Rectal smooth muscle tissue (tissue), 1 donor: ENCODE measurements around the gene SLC9C1.

ENCODE experiments used
- H3K27ac ChIP-seq: one replicate; pipeline ENCODE4 v1.7.0; 2013; ENCODE audit warnings: low read depth, low read length, inconsistent platforms
- H3K27me3 ChIP-seq: one replicate; pipeline ENCODE4 v1.7.0; 2013; ENCODE audit warnings: low read length; ENCODE audit not compliant: control insufficient read depth, insufficient read depth
- H3K36me3 ChIP-seq: one replicate; pipeline ENCODE4 v1.7.0; 2013; ENCODE audit warnings: low read length; ENCODE audit not compliant: control insufficient read depth, insufficient read depth
- H3K4me1 ChIP-seq: one replicate; pipeline ENCODE4 v1.7.0; 2013; ENCODE audit warnings: low read length; ENCODE audit not compliant: control insufficient read depth, insufficient read depth
- H3K4me3 ChIP-seq: one replicate; pipeline ENCODE4 v1.7.0; 2013; ENCODE audit warnings: low read length
- H3K9ac ChIP-seq: one replicate; pipeline ENCODE4 v1.7.0; 2013; ENCODE audit warnings: low read length

Gene SLC9C1

DNA sequence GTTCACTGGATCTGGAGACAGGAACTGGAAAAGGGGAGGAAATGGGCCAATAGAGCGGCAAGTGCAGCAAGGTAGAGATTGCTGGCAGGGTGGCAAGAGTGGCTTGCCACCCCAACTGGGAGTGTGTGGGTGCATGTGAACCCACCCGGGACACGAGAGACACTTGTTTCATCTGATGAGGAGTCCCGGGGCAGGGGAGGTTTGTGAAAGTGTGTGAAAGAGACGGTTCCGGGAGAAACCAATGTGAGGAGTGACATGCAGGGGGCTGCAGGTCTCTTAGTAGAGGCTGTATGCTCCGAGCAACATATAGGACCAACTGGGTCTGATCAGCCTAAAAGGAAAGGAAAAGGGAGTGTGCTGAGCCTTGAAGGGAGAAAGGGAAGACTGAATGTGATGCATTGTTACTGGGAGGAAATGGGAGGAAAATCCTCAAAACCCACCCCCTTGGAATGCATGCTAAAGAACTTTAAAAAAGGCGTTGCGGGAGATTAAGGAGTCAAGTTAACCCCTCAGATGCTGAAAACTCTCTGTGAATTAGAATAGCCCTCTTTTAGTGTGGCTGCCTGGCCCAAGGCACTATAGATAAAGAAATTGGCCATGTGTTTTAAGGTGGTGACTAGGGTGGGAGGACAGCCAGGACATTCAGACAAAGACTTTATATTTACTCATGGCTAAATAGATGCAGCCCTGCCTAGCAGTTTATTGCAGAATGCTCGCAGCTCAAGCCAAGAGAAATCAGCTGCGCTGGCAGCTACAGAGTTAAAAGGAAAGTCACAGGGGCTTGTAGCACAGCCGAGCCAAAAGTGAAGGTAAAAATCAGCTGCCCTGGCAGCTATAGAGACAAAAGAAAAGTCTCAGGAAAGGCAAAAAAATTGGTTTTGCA is 9.1 kb upstream of the SLC9C1 start:
- Histone ChIP-seq H3K36me3 (no peaks in the 10 kb centered on the region), H3K27me3 (no peaks in the 10 kb centered on the region), H3K27ac (no peak overlapping the region), H3K4me3 (peak overlapping the region; percentile 68), H3K9ac (peak overlapping the region; percentile 10), H3K4me1 (peaks cover 6% of the 10 kb centered on the region)

DNA sequence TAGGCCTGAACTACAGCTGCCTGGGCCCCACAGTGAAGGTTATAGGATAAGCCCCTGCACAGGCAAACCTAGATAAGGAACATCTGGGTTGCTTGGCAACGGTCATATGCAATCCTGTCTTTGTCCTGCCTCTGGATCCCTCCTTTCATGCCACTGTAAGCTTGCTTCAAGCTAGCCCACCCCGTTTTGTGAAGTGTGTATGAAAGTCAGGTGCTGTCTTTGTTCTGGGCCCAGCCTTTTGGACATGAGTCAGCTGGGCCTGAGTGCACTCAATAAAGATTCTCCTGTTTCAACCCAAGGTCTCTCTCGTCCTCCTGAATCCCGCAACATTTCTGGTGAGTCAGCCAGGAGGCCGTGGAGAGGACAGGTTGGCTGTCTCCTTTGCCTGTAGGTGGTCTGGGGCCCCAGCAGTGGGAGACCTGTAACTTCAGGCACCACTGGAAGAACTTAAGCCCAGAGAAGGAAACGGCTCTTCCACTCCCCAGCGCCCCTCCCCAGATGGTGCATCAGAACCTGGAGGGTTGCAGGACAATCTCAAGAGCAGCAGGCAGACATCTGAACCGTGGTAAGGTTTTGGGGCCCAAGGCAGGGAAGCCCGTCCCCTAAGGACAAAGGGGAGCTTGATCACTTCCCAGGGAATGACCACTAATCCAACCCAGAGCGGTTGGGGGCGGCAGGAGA is 8.3 kb upstream of the SLC9C1 start:
- Histone ChIP-seq H3K27ac (no peak overlapping the region), H3K4me1 (peaks cover 6% of the 10 kb centered on the region), H3K4me3 (peak overlapping the region; percentile 68), H3K27me3 (no peaks in the 10 kb centered on the region), H3K9ac (no peak overlapping the region), H3K36me3 (no peaks in the 10 kb centered on the region)

DNA sequence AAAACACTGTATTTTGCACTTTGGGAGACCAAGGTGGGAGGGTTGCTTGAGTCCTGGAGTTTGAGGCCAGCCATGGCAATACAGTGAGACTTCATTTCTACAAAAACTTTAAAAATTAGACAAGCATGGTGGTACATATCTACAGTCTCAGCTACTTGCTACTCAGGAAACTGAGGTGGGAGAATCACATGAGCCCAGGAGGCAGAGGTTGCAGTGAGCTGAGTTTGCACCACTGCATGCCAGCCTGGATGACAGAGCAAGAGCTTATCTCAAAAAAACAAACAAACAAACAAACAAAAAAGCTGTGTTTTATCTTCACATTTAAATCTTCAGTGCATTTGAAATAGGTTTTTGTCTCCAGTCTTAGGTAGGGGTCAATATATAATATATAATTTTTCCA is 4.8 kb upstream of the SLC9C1 start:
- Histone ChIP-seq H3K9ac (no peak overlapping the region), H3K27me3 (no peaks in the 10 kb centered on the region), H3K27ac (no peak overlapping the region), H3K36me3 (no peaks in the 10 kb centered on the region), H3K4me1 (peaks cover 6% of the 10 kb centered on the region), H3K4me3 (no peak overlapping the region)

DNA sequence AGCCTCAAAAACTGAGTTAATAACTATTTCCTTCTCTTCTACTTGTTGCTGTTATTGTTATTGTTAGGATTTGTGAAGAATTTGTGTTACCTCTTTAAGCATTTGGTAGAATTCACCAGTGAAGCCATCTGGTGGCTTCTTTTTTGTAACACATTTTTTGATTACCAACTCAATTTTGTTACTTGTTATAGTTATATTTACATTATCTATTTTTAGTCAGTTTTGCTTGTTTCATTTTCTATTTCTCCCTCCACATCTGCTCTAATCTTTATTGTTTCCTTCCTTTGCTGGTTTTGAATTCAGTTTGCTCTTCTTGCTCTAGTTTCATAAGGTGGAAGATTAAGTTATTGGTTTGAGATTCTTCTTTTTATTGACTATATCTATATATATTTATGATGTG is 3.7 kb upstream of the SLC9C1 start:
- no peak overlapping the region for H3K9ac ChIP-seq
- no peaks in the 10 kb centered on the region for H3K27me3 ChIP-seq
- no peak overlapping the region for H3K4me3 ChIP-seq
- no peak overlapping the region for H3K27ac ChIP-seq
- H3K36me3 ChIP-seq, result no peaks in the 10 kb centered on the region
- no peaks in the 10 kb centered on the region for H3K4me1 ChIP-seq

DNA sequence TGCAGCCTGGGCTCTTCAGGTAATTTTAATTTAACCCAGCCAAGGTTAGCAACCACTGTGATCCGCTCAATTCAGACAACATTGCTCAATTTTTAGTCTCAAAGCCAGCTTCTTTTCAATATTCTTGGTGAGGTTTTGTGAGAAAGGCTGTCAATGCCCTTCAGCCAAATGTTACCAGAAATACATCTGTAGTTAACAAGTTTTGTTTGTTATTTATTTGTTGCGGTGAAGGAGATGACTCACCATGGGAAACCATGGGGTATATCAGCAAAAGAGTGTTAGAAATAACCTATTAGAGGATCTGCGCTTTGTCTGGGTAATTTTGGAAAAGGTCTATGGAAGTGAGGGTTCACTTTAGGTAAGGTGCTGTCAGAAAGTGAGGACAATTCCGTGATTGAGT is 5.0 kb downstream of the SLC9C1 start:
- Histone ChIP-seq H3K9ac (no peak overlapping the region), H3K27me3 (no peaks in the 10 kb centered on the region), H3K36me3 (no peaks in the 10 kb centered on the region), H3K4me1 (no peaks in the 10 kb centered on the region), H3K4me3 (no peak overlapping the region), H3K27ac (no peak overlapping the region)

DNA sequence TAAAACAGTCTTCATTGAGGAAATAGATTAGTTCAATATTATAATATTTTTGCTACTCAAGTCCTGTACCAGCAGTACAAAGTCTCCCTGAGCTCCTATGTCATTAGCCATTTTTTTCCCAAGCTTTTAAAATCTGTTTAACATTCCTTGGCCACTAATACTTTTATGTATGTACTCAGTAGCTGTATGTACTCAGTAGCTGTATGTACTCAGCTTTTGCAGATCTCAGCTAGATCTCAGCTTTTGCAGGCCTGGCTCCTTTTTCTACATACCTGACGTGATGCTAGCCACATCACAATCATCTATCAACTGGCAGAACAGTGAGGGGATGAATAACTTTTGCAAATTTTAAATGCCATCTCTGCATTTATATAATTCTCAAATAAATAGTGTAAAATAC is 13.8 kb downstream of the SLC9C1 start:
- H3K27me3 ChIP-seq, result no peaks in the 10 kb centered on the region
- H3K4me3 ChIP-seq, result no peak overlapping the region
- H3K4me1 ChIP-seq, result no peaks in the 10 kb centered on the region
- H3K27ac ChIP-seq, result no peak overlapping the region
- no peaks in the 10 kb centered on the region for H3K36me3 ChIP-seq
- no peak overlapping the region for H3K9ac ChIP-seq

DNA sequence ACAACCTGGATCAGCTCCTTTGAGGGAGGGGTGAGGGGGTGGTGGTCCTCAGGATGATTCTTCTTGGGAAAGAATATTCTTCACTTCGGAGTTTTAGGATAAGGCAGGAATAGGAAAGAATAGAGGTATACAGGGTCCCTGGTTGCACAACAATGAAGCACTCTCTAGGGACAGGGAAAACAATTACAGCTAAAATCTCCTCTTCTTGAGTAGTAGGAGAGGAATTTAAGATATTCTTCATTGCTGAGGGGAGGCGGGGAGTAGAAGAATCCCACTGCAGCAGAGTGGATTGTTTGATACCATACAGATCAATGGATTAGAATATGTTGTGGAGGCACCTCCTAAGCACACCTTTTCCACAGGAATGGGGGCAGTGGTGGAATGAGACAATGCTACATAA is 20.5 kb downstream of the SLC9C1 start:
- H3K9ac ChIP-seq, result no peak overlapping the region
- H3K27me3 ChIP-seq, result no peaks in the 10 kb centered on the region
- H3K4me3 ChIP-seq, result no peak overlapping the region
- H3K36me3 ChIP-seq, result no peaks in the 10 kb centered on the region
- H3K27ac ChIP-seq, result no peak overlapping the region
- no peaks in the 10 kb centered on the region for H3K4me1 ChIP-seq

DNA sequence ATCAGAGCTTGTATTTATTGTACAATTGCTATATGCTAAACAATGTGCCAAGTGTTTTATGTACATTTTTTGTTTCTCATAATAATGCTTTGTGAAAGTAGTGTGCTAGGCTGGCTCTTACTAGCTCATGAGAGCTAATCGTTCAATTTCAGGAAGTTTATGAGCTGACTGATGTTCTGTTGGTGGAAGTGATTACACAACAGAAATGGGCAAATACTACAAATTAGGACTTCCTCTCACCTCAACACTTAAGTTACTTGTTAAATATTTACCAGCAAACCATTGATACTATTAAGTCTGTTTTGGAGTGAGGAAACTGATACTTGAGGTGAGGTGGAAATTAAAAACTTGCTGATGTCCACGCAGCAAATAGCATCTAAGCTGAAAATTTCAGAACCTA is 32.3 kb downstream of the SLC9C1 start:
- Histone ChIP-seq H3K4me3 (no peak overlapping the region), H3K9ac (no peak overlapping the region), H3K36me3 (no peaks in the 10 kb centered on the region), H3K4me1 (no peaks in the 10 kb centered on the region), H3K27me3 (no peaks in the 10 kb centered on the region), H3K27ac (no peak overlapping the region)

DNA sequence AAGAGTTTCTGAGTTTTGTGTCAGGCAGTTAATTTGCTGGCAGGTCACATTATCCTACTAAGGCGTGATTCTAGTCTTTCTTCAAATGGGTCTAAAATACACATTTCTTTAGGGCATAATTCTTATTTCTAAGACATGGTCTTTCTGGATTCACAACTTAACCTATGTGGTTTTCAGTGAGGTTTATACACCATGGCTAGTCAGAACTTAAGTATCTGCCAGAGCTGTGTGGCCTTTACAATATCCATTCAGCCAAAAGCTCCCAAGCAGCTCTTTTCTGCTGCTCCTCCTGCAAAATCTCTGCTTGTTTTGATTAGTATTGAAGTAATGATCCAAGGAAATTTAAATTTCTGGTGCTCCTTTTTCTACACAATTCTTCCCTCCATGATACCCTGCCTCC is 33.5 kb downstream of the SLC9C1 start:
- Histone ChIP-seq H3K9ac (no peak overlapping the region), H3K36me3 (no peaks in the 10 kb centered on the region), H3K4me1 (no peaks in the 10 kb centered on the region), H3K27me3 (no peaks in the 10 kb centered on the region), H3K4me3 (no peak overlapping the region), H3K27ac (no peak overlapping the region)

DNA sequence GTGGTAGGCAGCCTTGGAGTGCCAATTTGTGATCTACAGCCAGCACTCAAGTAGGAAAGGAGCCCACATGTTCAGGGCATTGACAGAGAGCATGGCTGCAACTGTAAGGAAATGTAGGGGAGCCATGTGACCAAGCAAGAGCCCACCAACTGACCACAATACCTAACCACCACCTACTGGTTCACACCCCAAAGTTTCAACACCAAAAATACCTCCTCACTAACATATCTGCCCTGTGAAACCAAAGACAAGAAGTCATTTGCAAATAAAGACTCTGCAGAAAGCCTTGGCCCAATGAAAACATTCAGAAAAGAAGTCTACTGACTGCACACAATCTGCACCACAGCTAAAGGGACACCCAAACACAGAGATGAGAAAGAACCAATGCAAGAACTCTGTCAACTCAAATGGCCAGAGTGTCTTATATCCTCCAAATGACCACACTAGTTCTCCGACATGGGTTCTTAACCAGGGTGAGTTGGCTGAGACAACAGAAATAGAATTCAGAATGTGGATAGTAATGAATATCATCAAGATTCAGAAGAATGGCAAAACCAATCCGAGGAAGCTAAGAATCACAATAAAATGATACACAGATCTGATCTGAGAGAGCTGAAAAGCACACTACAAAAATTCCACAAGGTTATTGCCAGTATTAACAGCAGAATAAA is 40.6 kb downstream of the SLC9C1 start:
- Histone ChIP-seq H3K36me3 (no peaks in the 10 kb centered on the region), H3K27ac (no peak overlapping the region), H3K4me1 (no peaks in the 10 kb centered on the region)

DNA sequence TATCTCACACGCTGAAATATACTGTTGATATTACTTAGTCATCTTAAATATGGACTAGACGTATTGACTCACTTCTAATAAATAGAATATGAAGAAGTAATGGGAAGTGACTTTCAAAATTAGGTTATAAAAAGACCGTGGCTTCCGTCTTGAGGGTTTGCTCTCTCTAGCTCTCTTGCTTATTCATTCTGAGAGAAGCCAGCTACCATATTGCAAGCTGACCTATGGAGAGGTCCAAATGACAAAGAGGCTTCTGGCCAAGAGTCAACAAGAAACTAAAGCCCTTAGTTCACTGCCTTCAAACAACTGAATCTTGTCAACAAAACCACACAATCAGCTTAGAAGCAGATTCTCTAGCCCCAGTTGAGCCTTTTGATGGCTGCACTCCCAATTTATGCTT is 46.1 kb downstream of the SLC9C1 start:
- Histone ChIP-seq H3K4me3 (no peak overlapping the region), H3K4me1 (no peaks in the 10 kb centered on the region), H3K9ac (no peak overlapping the region), H3K36me3 (no peaks in the 10 kb centered on the region), H3K27me3 (no peaks in the 10 kb centered on the region), H3K27ac (no peak overlapping the region)

More for the DNA sequence above, 40.6 kb downstream of the SLC9C1 start:
- H3K27me3 ChIP-seq, result no peaks in the 10 kb centered on the region
- no peak overlapping the region for H3K4me3 ChIP-seq
- H3K9ac ChIP-seq, result no peak overlapping the region

DNA sequence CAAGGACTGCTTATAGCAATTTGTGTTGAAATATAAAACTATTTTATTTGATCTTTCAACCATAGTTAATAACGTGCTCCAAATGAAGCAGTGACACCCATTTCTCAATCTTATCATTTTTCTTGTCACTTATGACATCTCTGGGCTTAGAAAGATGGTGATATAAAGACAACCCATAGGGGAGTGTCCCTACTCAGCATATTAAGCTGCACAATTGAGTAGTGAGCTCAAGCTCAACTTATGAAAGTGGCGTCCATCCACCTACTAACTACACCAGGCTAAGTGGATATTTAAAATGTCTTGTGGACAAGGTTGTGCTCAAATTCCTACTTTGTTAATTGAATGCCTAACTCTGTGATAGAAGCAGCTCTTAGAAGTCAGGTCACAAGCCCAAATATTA is 46.7 kb downstream of the SLC9C1 start:
- no peak overlapping the region for H3K27ac ChIP-seq
- H3K9ac ChIP-seq, result no peak overlapping the region
- H3K4me1 ChIP-seq, result no peaks in the 10 kb centered on the region
- H3K27me3 ChIP-seq, result no peaks in the 10 kb centered on the region
- H3K4me3 ChIP-seq, result no peak overlapping the region
- H3K36me3 ChIP-seq, result no peaks in the 10 kb centered on the region
